ENCODE results near the gene MICALL1. TPM values are rescaled to one million over a fixed set of nuclear protein-coding genes. Genes with fewer than 3 reads are reported as not detected.

Gene MICALL1
- total and polyA plus RNA-seq, 2 of the 13 experiments (the other 11 are each of a cell fraction or from before 2014, with no cell fraction given), result 7.6 to 10.6 TPM

- Histone ChIP-seq H4K20me1 (ENCODE audit: insufficient read depth, low read length) (no peaks in the 10 kb centered on the region), H3K4me3 (replicated peaks in 1 of 3; ENCODE audit: insufficient read depth in 1 of 3, low read depth in 2 of 3, low read length in 3 of 3) (no peak overlapping the region), H3K27ac (ENCODE audit: extremely low read length, insufficient read depth, low read length) (no peak overlapping the region), H3K9me3 (ENCODE audit: low read length) (no peaks in the 10 kb centered on the region), H3K79me2 (ENCODE audit: insufficient read depth, low read length) (peaks cover 8% of the 10 kb centered on the region), H3K4me2 (ENCODE audit: low read depth, low read length) (no peak overlapping the region), H2AFZ (ENCODE audit: low read length) (no peak overlapping the region), H3K36me3 (replicated peaks in 1 of 2; ENCODE audit: control insufficient read depth in 1 of 2, insufficient read depth in 2 of 2, low read length in 2 of 2) (peaks cover 2 to 9% of the 10 kb centered on the region in 2 experiments; a peak in 1 of 5 replicates), H3K27me3 (ENCODE audit: control insufficient read depth in 1 of 2, insufficient read depth in 2 of 2, low read length in 2 of 2) (no peaks in the 10 kb centered on the region), H3K9ac (ENCODE audit: insufficient read depth, low read depth, low read length) (no peak overlapping the region), H3K4me1 (ENCODE audit: insufficient read depth, low read length) (peaks cover 23% of the 10 kb centered on the region)
- ChIA-PET CTCF (ENCODE audit: low intra/inter-chr PET ratio, low total read pairs) (no interaction called here), POLR2A (interaction anchor here (2.5 to 6.0 kb wide), 2 partner anchors 11 to 15 kb away, joined by 7 to 69 read pairs; no protein-coding TSS in a partner anchor)
- no peak for DNase-seq (ENCODE audit: low spot score)
- in situ Hi-C loops (cut with HindIII; ENCODE audit: extremely low pct_ligation_motif_present, low pct_unique_long_range_greater_than_20kb) (no loop called here), intact Hi-C loops (cut with micrococcal nuclease; ENCODE audit: unreplicated experiment) (no loop called here)
- BruUV-seq (replicated peaks), result no TSS peak
- no peak for ATAC-seq
- WGBS (ENCODE audit: low lambda C conversion rate), result over 99% methylated on average over 7 of the region's 7 CpGs
- FAIRE-seq, result no peak
- TF ChIP-seq ZNF432 (CRISPR knock-in tag; IDR thresholded peaks at IDR 0.05; ENCODE audit: borderline replicate concordance) (no peak), ZNF576 (CRISPR knock-in tag; IDR thresholded peaks at IDR 0.05) (no peak), GZF1 (CRISPR knock-in tag; IDR thresholded peaks at IDR 0.05) (no peak), ONECUT2 (CRISPR knock-in tag; IDR thresholded peaks at IDR 0.05) (no peak), AGO2 (optimal IDR thresholded peaks at IDR 0.05; ENCODE audit: low read depth, low read length) (no peak), ZUFSP (CRISPR knock-in tag; IDR thresholded peaks at IDR 0.05; ENCODE audit: borderline replicate concordance) (no peak), FIP1L1 (IDR thresholded peaks at IDR 0.05; ENCODE audit: borderline replicate concordance, insufficient read depth, low read depth, low read length) (no peak), ZNF572 (CRISPR knock-in tag; IDR thresholded peaks at IDR 0.05) (no peak)
- TF ChIP-seq, protein P1, sequence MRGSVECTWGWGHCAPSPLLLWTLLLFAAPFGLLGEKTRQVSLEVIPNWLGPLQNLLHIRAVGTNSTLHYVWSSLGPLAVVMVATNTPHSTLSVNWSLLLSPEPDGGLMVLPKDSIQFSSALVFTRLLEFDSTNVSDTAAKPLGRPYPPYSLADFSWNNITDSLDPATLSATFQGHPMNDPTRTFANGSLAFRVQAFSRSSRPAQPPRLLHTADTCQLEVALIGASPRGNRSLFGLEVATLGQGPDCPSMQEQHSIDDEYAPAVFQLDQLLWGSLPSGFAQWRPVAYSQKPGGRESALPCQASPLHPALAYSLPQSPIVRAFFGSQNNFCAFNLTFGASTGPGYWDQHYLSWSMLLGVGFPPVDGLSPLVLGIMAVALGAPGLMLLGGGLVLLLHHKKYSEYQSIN (CRISPR knock-in tag; IDR thresholded peaks at IDR 0.05; ENCODE audit: borderline replicate concordance), result no peak
- TF ChIP-seq, protein P2, sequence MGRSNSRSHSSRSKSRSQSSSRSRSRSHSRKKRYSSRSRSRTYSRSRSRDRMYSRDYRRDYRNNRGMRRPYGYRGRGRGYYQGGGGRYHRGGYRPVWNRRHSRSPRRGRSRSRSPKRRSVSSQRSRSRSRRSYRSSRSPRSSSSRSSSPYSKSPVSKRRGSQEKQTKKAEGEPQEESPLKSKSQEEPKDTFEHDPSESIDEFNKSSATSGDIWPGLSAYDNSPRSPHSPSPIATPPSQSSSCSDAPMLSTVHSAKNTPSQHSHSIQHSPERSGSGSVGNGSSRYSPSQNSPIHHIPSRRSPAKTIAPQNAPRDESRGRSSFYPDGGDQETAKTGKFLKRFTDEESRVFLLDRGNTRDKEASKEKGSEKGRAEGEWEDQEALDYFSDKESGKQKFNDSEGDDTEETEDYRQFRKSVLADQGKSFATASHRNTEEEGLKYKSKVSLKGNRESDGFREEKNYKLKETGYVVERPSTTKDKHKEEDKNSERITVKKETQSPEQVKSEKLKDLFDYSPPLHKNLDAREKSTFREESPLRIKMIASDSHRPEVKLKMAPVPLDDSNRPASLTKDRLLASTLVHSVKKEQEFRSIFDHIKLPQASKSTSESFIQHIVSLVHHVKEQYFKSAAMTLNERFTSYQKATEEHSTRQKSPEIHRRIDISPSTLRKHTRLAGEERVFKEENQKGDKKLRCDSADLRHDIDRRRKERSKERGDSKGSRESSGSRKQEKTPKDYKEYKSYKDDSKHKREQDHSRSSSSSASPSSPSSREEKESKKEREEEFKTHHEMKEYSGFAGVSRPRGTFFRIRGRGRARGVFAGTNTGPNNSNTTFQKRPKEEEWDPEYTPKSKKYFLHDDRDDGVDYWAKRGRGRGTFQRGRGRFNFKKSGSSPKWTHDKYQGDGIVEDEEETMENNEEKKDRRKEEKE (IDR thresholded peaks at IDR 0.05), result no peak
These were observed 3.7 kb downstream of the MICALL1 start for GRCh38 chr22:37909766-37910165.
